ACC112 (cell line): ENCODE measurements around the gene PKP1.

ENCODE experiments used
- H2AFZ ChIP-seq: fragments of 200-600 bp; sonication (generic); one replicate; pipeline ENCODE4 v1.6.0; 2017; ENCODE audit warnings: antibody characterized with exemption, low read length; ENCODE audit not compliant: unreplicated experiment
- H3K27ac ChIP-seq: fragments of 200-600 bp; sonication (generic); 2 replicates; pipeline ENCODE4 v1.5.1; 2014; ENCODE audit warnings: low read depth, mild to moderate bottlenecking, antibody characterized with exemption, low read length, moderate library complexity
- H3K27me3 ChIP-seq: fragments of 200-600 bp; sonication (generic); 2 replicates; pipeline ENCODE4 v1.6.1; 2014; ENCODE audit warnings: mild to moderate bottlenecking, antibody characterized with exemption, low read length, moderate library complexity, mixed read lengths; ENCODE audit not compliant: insufficient read depth
- H3K36me3 ChIP-seq: fragments of 200-600 bp; sonication (generic); 2 replicates; pipeline ENCODE4 v1.6.1; 2016; ENCODE audit warnings: mild to moderate bottlenecking, antibody characterized with exemption, low read length, moderate library complexity, mixed read lengths; ENCODE audit not compliant: insufficient read depth
- H3K4me1 ChIP-seq: fragments of 200-600 bp; sonication (generic); one replicate; pipeline ENCODE4 v1.6.1; 2016; ENCODE audit warnings: low read length, mixed read lengths; ENCODE audit not compliant: insufficient read depth, unreplicated experiment, control insufficient read depth
- H3K4me3 ChIP-seq: fragments of 200-600 bp; sonication (generic); 2 replicates; pipeline ENCODE4 v1.5.1; 2014; ENCODE audit warnings: mild to moderate bottlenecking, low read depth, low read length
- H3K79me2 ChIP-seq: fragments of 200-600 bp; sonication (generic); one replicate; pipeline ENCODE4 v1.6.0; 2016; ENCODE audit warnings: low read length; ENCODE audit not compliant: control insufficient read depth, unreplicated experiment, insufficient read depth

Gene PKP1

GRCh38 chr1:201321826-201322390 lies 38.6 kb downstream of the PKP1 start:
- H3K4me3 ChIP-seq: no peak overlapping the region
- H2AFZ ChIP-seq: no peak overlapping the region
- no peaks in the 10 kb centered on the region for H3K4me1 ChIP-seq
- H3K27ac ChIP-seq: no peak overlapping the region
- no peaks in the 10 kb centered on the region for H3K36me3 ChIP-seq
- H3K27me3 ChIP-seq: no peaks in the 10 kb centered on the region
- H3K79me2 ChIP-seq: no peaks in the 10 kb centered on the region

GRCh38 chr1:201322653-201323510 lies 39.6 kb downstream of the PKP1 start:
- Histone ChIP-seq H3K36me3 (no peaks in the 10 kb centered on the region), H3K4me1 (no peaks in the 10 kb centered on the region), H3K27ac (no peak overlapping the region), H3K79me2 (no peaks in the 10 kb centered on the region), H2AFZ (no peak overlapping the region), H3K27me3 (no peaks in the 10 kb centered on the region), H3K4me3 (no peak overlapping the region)

GRCh38 chr1:201324306-201324705 lies 41.0 kb downstream of the PKP1 start:
- no peak overlapping the region for H2AFZ ChIP-seq
- no peaks in the 10 kb centered on the region for H3K79me2 ChIP-seq
- H3K36me3 ChIP-seq: no peaks in the 10 kb centered on the region
- no peaks in the 10 kb centered on the region for H3K27me3 ChIP-seq
- no peak overlapping the region for H3K27ac ChIP-seq
- no peaks in the 10 kb centered on the region for H3K4me1 ChIP-seq
- H3K4me3 ChIP-seq: no peak overlapping the region

GRCh38 chr1:201324821-201325677 lies 41.7 kb downstream of the PKP1 start:
- Histone ChIP-seq H3K36me3 (no peaks in the 10 kb centered on the region), H3K79me2 (no peaks in the 10 kb centered on the region), H3K4me3 (no peak overlapping the region), H3K27ac (no peak overlapping the region), H3K27me3 (no peaks in the 10 kb centered on the region), H3K4me1 (no peaks in the 10 kb centered on the region), H2AFZ (no peak overlapping the region)

- Histone ChIP-seq H3K27ac (no peak overlapping the region), H3K27me3 (no peaks in the 10 kb centered on the region), H3K4me3 (no peak overlapping the region), H3K79me2 (no peaks in the 10 kb centered on the region), H3K36me3 (no peaks in the 10 kb centered on the region), H2AFZ (no peak overlapping the region), H3K4me1 (no peaks in the 10 kb centered on the region)
Measured at GRCh38 chr1:201325678-201326060, 42.4 kb downstream of the PKP1 start.

GRCh38 chr1:201326710-201327109 lies 43.4 kb downstream of the PKP1 start:
- H3K36me3 ChIP-seq: no peaks in the 10 kb centered on the region
- no peak overlapping the region for H3K27ac ChIP-seq
- no peaks in the 10 kb centered on the region for H3K79me2 ChIP-seq
- H2AFZ ChIP-seq: no peak overlapping the region
- H3K4me3 ChIP-seq: no peak overlapping the region
- H3K27me3 ChIP-seq: no peaks in the 10 kb centered on the region
- H3K4me1 ChIP-seq: no peaks in the 10 kb centered on the region

GRCh38 chr1:201327687-201328240 lies 44.5 kb downstream of the PKP1 start:
- no peak overlapping the region for H3K4me3 ChIP-seq
- no peak overlapping the region for H3K27ac ChIP-seq
- no peaks in the 10 kb centered on the region for H3K79me2 ChIP-seq
- no peaks in the 10 kb centered on the region for H3K4me1 ChIP-seq
- no peak overlapping the region for H2AFZ ChIP-seq
- no peaks in the 10 kb centered on the region for H3K36me3 ChIP-seq
- H3K27me3 ChIP-seq: no peaks in the 10 kb centered on the region

GRCh38 chr1:201328576-201328975 lies 45.3 kb downstream of the PKP1 start:
- Histone ChIP-seq H3K27me3 (no peaks in the 10 kb centered on the region), H3K4me1 (no peaks in the 10 kb centered on the region), H3K4me3 (no peak overlapping the region), H3K36me3 (no peaks in the 10 kb centered on the region), H3K27ac (no peak overlapping the region), H3K79me2 (no peaks in the 10 kb centered on the region), H2AFZ (no peak overlapping the region)

GRCh38 chr1:201329286-201329685 lies 46.0 kb downstream of the PKP1 start:
- H3K79me2 ChIP-seq: no peaks in the 10 kb centered on the region
- no peaks in the 10 kb centered on the region for H3K4me1 ChIP-seq
- no peaks in the 10 kb centered on the region for H3K27me3 ChIP-seq
- H3K4me3 ChIP-seq: no peak overlapping the region
- no peaks in the 10 kb centered on the region for H3K36me3 ChIP-seq
- no peak overlapping the region for H3K27ac ChIP-seq
- H2AFZ ChIP-seq: no peak overlapping the region

- Histone ChIP-seq H3K36me3 (no peaks in the 10 kb centered on the region), H3K27ac (no peak overlapping the region), H3K4me3 (no peak overlapping the region), H3K79me2 (no peaks in the 10 kb centered on the region), H2AFZ (no peak overlapping the region), H3K4me1 (no peaks in the 10 kb centered on the region), H3K27me3 (no peaks in the 10 kb centered on the region)
Measured at GRCh38 chr1:201329801-201330200, 46.5 kb downstream of the PKP1 start.
